ENCODE results near the gene NFIX. TPM values are rescaled to one million over a fixed set of nuclear protein-coding genes. Genes with fewer than 3 reads are reported as not detected.

Gene NFIX
- total and polyA plus RNA-seq, 9 of the 15 experiments (the other 6 are each of a cell fraction or from before 2014, with no cell fraction given) = 0.28 to 26.8 (median 5.4) TPM

DNA sequence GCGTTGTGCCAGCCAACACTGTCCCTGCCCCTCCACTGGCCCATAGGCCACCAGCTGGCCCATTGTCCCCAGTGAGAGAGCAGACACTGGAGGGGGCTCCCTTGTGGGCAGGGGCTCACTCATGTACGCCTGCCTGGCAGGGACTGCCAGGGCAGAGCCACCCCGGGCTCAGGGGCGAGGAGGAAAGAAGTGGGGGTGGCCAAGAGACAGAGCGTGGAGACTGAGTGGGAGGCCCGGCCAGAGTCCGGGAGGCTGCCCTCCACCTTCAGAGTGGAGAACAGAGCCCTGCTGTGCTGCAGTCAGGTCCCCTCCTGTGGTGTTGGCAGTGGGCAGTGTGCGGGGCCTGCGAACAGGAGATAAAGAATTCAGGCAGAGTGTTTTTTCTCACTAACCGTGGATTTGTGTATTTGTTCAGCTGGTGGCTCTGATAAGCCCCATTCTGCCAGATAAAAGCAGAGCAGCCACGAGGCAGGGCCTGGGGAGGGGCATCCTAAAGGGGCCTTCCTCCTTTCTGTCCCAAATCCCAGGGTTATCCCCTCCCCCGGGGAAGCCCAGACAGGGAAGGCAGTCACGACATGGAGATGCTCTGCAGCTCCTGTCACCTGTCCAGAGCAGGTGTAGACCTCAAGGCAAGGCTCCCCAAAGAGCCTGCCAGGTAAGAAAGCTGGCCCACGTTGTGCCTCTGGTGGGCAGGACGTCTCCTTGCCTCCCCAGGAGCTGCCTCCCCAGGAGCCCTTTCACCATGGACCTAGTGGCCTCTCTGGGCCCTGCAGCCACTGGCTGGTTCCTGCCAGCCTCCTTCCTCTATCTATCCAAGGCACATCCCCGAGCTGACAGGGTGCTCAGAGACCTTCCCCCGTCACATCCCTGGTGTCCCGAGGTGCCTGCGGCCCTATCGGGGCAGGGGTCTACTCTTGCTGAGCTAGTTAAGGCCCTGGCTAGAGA is 74.4 kb downstream of the NFIX start (continued):
- TF ChIP-seq, protein P1, sequence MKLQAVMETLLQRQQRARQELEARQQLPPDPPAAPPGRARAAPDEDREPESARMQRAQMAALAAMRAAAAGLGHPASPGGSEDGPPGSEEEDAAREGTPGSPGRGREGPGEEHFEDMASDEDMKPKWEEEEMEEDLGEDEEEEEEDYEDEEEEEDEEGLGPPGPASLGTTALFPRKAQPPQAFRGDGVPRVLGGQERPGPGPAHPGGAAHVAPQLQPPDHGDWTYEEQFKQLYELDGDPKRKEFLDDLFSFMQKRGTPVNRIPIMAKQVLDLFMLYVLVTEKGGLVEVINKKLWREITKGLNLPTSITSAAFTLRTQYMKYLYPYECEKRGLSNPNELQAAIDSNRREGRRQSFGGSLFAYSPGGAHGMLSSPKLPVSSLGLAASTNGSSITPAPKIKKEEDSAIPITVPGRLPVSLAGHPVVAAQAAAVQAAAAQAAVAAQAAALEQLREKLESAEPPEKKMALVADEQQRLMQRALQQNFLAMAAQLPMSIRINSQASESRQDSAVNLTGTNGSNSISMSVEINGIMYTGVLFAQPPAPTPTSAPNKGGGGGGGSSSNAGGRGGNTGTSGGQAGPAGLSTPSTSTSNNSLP (IDR thresholded peaks at IDR 0.05; ENCODE audit: borderline replicate concordance, low read depth, low read length) = peak; percentile 47; the same call in 1 of the 2 replicates
- TF ChIP-seq FOXA1 (IDR thresholded peaks at IDR 0.05; ENCODE audit: borderline replicate concordance) (peak; percentile 93), ZBTB12 (CRISPR knock-in tag; IDR thresholded peaks at IDR 0.05) (0 out of 2 replicates have a peak, but pooled peaks have one; percentile 17), ELF4 (CRISPR knock-in tag; IDR thresholded peaks at IDR 0.05) (peak; percentile 27; the same call in 1 of the 2 replicates), SP1 (CRISPR knock-in tag; IDR thresholded peaks at IDR 0.05) (peak; percentile 40; the same call in 1 of the 2 replicates), GATAD2B (IDR thresholded peaks at IDR 0.05; ENCODE audit: borderline replicate concordance) (peak; percentile 97), ZNF644 (tag; IDR thresholded peaks at IDR 0.05; ENCODE audit: low read depth) (peak; percentile 94), ZNF277 (CRISPR knock-in tag; IDR thresholded peaks at IDR 0.05; ENCODE audit: borderline replicate concordance) (no peak), SMAD2 (IDR thresholded peaks at IDR 0.05; ENCODE audit: low read depth, low read length) (no peak), EP300 (IDR thresholded peaks at IDR 0.05; ENCODE audit: low read length) (peak; percentile 99), NFRKB (IDR thresholded peaks at IDR 0.05; ENCODE audit: low read depth) (no peak)
- TF ChIP-seq, protein P2, sequence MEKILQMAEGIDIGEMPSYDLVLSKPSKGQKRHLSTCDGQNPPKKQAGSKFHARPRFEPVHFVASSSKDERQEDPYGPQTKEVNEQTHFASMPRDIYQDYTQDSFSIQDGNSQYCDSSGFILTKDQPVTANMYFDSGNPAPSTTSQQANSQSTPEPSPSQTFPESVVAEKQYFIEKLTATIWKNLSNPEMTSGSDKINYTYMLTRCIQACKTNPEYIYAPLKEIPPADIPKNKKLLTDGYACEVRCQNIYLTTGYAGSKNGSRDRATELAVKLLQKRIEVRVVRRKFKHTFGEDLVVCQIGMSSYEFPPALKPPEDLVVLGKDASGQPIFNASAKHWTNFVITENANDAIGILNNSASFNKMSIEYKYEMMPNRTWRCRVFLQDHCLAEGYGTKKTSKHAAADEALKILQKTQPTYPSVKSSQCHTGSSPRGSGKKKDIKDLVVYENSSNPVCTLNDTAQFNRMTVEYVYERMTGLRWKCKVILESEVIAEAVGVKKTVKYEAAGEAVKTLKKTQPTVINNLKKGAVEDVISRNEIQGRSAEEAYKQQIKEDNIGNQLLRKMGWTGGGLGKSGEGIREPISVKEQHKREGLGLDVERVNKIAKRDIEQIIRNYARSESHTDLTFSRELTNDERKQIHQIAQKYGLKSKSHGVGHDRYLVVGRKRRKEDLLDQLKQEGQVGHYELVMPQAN (IDR thresholded peaks at IDR 0.05; ENCODE audit: borderline replicate concordance) = no peak; the same call in 1 of the 2 replicates
- TF ChIP-seq, protein P3, sequence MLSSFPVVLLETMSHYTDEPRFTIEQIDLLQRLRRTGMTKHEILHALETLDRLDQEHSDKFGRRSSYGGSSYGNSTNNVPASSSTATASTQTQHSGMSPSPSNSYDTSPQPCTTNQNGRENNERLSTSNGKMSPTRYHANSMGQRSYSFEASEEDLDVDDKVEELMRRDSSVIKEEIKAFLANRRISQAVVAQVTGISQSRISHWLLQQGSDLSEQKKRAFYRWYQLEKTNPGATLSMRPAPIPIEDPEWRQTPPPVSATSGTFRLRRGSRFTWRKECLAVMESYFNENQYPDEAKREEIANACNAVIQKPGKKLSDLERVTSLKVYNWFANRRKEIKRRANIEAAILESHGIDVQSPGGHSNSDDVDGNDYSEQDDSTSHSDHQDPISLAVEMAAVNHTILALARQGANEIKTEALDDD (IDR thresholded peaks at IDR 0.05) = no peak
- TF ChIP-seq, protein P4, sequence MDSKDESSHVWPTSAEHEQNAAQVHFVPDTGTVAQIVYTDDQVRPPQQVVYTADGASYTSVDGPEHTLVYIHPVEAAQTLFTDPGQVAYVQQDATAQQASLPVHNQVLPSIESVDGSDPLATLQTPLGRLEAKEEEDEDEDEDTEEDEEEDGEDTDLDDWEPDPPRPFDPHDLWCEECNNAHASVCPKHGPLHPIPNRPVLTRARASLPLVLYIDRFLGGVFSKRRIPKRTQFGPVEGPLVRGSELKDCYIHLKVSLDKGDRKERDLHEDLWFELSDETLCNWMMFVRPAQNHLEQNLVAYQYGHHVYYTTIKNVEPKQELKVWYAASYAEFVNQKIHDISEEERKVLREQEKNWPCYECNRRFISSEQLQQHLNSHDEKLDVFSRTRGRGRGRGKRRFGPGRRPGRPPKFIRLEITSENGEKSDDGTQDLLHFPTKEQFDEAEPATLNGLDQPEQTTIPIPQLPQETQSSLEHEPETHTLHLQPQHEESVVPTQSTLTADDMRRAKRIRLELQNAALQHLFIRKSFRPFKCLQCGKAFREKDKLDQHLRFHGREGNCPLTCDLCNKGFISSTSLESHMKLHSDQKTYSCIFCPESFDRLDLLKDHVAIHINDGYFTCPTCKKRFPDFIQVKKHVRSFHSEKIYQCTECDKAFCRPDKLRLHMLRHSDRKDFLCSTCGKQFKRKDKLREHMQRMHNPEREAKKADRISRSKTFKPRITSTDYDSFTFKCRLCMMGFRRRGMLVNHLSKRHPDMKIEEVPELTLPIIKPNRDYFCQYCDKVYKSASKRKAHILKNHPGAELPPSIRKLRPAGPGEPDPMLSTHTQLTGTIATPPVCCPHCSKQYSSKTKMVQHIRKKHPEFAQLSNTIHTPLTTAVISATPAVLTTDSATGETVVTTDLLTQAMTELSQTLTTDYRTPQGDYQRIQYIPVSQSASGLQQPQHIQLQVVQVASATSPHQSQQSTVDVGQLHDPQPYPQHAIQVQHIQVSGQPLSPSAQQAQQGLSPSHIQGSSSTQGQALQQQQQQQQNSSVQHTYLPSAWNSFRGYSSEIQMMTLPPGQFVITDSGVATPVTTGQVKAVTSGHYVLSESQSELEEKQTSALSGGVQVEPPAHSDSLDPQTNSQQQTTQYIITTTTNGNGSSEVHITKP (IDR thresholded peaks at IDR 0.05; ENCODE audit: partially characterized antibody) = no peak
